Sigmoid colon (tissue), 7 donors: ENCODE measurements around the gene GCSAM. TPM values are rescaled to one million over a fixed set of nuclear protein-coding genes. Genes with fewer than 3 reads are reported as not detected.
A peak's percentile ranks its signal among the peaks of the same experiment; 100 is the strongest.

Experiments used
- DNase-seq: peaks from one replicate; pipeline ENCODE4 v3.0.0-alpha.2; 2019
- H3K27ac ChIP-seq, 4 donors: fragments of 200-600 bp; sonication (generic); one replicate each; pipeline ENCODE4 v1.5.1; 2016 to 2019; ENCODE audit warnings: mild to moderate bottlenecking in 1 of 4
- H3K27me3 ChIP-seq, 3 donors: fragments of 200-600 bp; sonication (generic); one replicate each; pipeline ENCODE4 v1.5.1; 2019; ENCODE audit warnings: mild to moderate bottlenecking in 1 of 3
- H3K36me3 ChIP-seq, 4 donors: fragments of 200-600 bp; sonication (generic); one replicate each; pipeline ENCODE4 v1.5.1; 2016 to 2019
- H3K4me1 ChIP-seq, 4 donors: fragments of 200-600 bp; sonication (generic); one replicate each; pipeline ENCODE4 v1.5.1; 2017 to 2019
- H3K4me3 ChIP-seq, 4 donors: fragments of 200-600 bp; sonication (generic); one replicate each; pipeline ENCODE4 v1.5.1; 2017 to 2019; ENCODE audit warnings: mild to moderate bottlenecking in 2 of 4, moderate library complexity in 1 of 4
- H3K9me3 ChIP-seq, 4 donors: fragments of 200-600 bp in 3 of 4; sonication (generic) in 3 of 4; one replicate each; pipeline versions ENCODE4 v1.5.1 to v1.6.1; 2013 to 2019
- EP300 ChIP-seq, 4 donors: sonication (generic); formaldehyde crosslinking; IDR thresholded peaks; one replicate each; pipeline ENCODE4 v1.6.1; 2017; ENCODE audit warnings: antibody characterized with exemption in 4 of 4
- POLR2A ChIP-seq, 2 donors: fragments of 450-650 bp; IDR thresholded peaks; one replicate each; pipeline ENCODE4 v1.6.1; 2016; ENCODE audit warnings: antibody characterized with exemption in 2 of 2, mild to moderate bottlenecking in 2 of 2, moderate library complexity in 2 of 2
- POLR2AphosphoS5 ChIP-seq, 4 donors: sonication (generic); formaldehyde crosslinking; IDR thresholded peaks; one replicate each; pipeline ENCODE4 v1.6.1; 2017; ENCODE audit warnings: antibody characterized with exemption in 4 of 4
- WGBS, 2 donors: extraction: QIAGEN DNeasy Blood & Tissue Kit; methylation state at CpG; one replicate each; pipeline ENCODE4 v1.1.7; 2013; 5-methylcytosine and 5-hydroxymethylcytosine counted together
- intact Hi-C: fragments of 100-400 bp; cut with DNase I; formaldehyde crosslinking; loops from one replicate; pipeline ENCODE4 v1.15.1; 2023
- polyA plus RNA-seq, 3 donors: library from polyadenylated mRNA; stranded (reverse); fragments of 200-250 nt; gene quantifications; one replicate each; pipeline ENCODE4 v1.2.3, GENCODE V29; 2013
- total RNA-seq, 4 donors: library from RNA; depleted of rRNA; stranded (reverse); fragments of >200 nt; gene quantifications; one replicate each; pipeline ENCODE4 v1.1.0, GENCODE V29; 2016
- TF ChIP-seq, protein P1 (sequence below), 4 experiments: fragments of 450-650 bp in 3 of 4; fragments of 200-600 bp in 1 of 4; IDR thresholded peaks; one replicate each; pipeline ENCODE4 v1.5.1; 2016 to 2019; ENCODE audit warnings: antibody characterized with exemption in 4 of 4, mild to moderate bottlenecking in 3 of 4, moderate library complexity in 2 of 4
- donor health status: healthy with polysubstance abuse.
- donor health status: Bipolar disorder and iron deficiency.
- donor health status: healthy.

The GCSAM gene
- total and polyA plus RNA-seq, 7 donors: 0.69 to 8.4 TPM; not detected in 5

DNA sequence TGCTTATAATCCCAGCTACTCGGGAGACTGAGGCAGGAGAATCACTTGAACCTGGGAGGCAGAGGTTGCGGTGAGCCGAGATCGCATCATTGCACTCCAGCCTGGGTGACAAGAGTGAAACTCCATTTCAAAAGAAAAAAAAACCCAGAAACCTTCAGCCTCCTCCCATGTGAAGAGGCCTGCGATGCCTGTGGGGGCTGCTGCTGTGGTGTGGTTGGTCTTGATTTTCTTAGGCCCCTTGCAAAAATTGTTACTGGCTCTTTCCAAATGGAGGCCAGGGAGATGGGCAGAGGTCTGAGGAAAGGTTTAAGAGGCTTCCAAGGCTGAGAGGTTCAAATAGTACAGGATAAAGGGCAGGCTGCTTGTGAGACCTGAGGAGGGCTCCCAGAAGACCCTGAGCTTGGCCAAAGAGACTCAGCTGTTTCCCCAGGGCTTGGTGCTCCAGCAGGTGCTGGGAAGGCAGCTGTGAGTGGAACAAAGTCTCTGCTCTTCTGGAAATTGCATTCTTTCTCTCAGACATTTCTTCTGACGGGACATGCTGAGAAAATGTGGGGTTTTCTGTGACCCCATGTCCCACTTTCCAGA lies 18.4 kb downstream of the GCSAM start:
- no peaks in the 10 kb centered on the region for H3K4me1 ChIP-seq
- no peaks in the 10 kb centered on the region for H3K27me3 ChIP-seq
- no peaks in the 10 kb centered on the region for H3K36me3 ChIP-seq
- no peak overlapping the region for H3K27ac ChIP-seq
- TF ChIP-seq POLR2AphosphoS5 (IDR thresholded peaks at IDR 0.05): no peak
- no peak for TF ChIP-seq EP300 (IDR thresholded peaks at IDR 0.05)
- TF ChIP-seq, protein P1, sequence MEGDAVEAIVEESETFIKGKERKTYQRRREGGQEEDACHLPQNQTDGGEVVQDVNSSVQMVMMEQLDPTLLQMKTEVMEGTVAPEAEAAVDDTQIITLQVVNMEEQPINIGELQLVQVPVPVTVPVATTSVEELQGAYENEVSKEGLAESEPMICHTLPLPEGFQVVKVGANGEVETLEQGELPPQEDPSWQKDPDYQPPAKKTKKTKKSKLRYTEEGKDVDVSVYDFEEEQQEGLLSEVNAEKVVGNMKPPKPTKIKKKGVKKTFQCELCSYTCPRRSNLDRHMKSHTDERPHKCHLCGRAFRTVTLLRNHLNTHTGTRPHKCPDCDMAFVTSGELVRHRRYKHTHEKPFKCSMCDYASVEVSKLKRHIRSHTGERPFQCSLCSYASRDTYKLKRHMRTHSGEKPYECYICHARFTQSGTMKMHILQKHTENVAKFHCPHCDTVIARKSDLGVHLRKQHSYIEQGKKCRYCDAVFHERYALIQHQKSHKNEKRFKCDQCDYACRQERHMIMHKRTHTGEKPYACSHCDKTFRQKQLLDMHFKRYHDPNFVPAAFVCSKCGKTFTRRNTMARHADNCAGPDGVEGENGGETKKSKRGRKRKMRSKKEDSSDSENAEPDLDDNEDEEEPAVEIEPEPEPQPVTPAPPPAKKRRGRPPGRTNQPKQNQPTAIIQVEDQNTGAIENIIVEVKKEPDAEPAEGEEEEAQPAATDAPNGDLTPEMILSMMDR (IDR thresholded peaks at IDR 0.05): no peak
- no peak for TF ChIP-seq POLR2A (IDR thresholded peaks at IDR 0.05)
- intact Hi-C loops: loop anchor here (10.0 kb wide), 1 partner anchor 410 kb away; no protein-coding TSS in a partner anchor
- DNase-seq: no peak
- 73 to 97% methylated on average over 6 of the region's 6 CpGs for WGBS, 2 donors
- no peak overlapping the region for H3K4me3 ChIP-seq
- H3K9me3 ChIP-seq: no peaks in the 10 kb centered on the region

DNA sequence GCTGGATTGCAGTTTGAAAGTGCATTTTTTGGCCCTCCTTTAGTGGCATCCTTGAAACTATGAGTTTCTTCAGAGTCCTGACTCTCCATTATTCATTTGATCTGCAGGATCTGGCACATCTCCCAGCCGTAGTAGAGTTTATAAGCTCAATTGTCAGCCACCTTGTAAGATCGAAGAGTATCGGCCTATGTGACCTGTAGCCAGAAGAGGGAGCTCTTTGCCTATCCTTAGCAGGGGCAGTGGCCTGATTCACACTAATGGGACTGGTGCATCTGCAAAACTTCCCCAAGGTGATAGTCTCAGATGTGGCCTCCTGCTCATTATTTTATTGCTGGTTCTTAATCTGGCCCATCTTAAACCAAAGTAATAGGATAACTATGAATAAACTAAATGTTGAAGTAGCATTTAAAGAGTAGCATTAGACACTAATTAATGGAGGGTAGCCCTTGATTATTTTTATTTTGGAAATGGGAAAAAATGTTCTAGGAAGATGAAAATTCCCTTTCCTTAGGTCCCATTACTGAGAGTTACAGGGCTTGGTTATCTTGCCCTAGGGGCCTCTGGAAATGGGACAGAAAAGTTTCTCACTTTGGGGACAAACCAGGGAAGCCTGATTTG lies 21.2 kb downstream of the GCSAM start:
- DNase-seq: no peak
- H3K9me3 ChIP-seq: no peaks in the 10 kb centered on the region
- H3K4me1 ChIP-seq: no peaks in the 10 kb centered on the region
- H3K27ac ChIP-seq: no peak overlapping the region
- TF ChIP-seq POLR2AphosphoS5 (IDR thresholded peaks at IDR 0.05) (no peak), POLR2A (IDR thresholded peaks at IDR 0.05) (no peak), EP300 (IDR thresholded peaks at IDR 0.05) (no peak)
- TF ChIP-seq, protein P1 (IDR thresholded peaks at IDR 0.05): peak in 3 of 4 experiments; percentile 19 to 49 (median 40)
- H3K36me3 ChIP-seq: no peaks in the 10 kb centered on the region
- H3K4me3 ChIP-seq: no peak overlapping the region
- 4 to 8% methylated on average over 3 of the region's 3 CpGs for WGBS, 2 donors
- intact Hi-C loops: loop anchor here (10.0 kb wide), 1 partner anchor 413 kb away; no protein-coding TSS in a partner anchor
- no peaks in the 10 kb centered on the region for H3K27me3 ChIP-seq

DNA sequence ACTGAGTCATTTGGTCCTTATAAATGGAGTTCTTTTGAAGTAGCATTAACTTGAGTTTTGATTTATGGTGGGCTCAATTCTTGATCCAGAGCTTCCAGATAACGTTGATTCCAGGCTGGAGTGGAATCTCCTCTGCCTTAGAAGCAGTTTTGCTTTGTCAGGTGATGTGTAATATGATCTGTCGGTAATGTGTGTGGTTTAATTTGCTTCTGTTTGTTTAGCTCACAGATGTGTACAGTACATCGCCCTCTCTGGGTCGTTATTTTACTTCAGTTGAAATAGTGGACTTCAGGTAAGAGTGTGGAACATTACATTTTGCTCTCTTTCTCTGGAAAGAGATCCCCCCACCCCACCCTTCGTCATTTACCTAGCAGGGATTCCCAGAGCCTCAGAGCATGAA lies 23.7 kb downstream of the GCSAM start:
- H3K36me3 ChIP-seq: no peaks in the 10 kb centered on the region
- H3K27me3 ChIP-seq: no peaks in the 10 kb centered on the region
- no peak overlapping the region for H3K27ac ChIP-seq
- no peak for DNase-seq
- intact Hi-C loops: no loop called here
- H3K4me3 ChIP-seq: no peak overlapping the region
- TF ChIP-seq EP300 (IDR thresholded peaks at IDR 0.05): no peak
- no peak for TF ChIP-seq POLR2AphosphoS5 (IDR thresholded peaks at IDR 0.05)
- TF ChIP-seq POLR2A (IDR thresholded peaks at IDR 0.05): no peak
- TF ChIP-seq, protein P1 (IDR thresholded peaks at IDR 0.05): no peak
- no peaks in the 10 kb centered on the region for H3K4me1 ChIP-seq
- 18 to 58% methylated on average over 5 of the region's 5 CpGs for WGBS, 2 donors
- H3K9me3 ChIP-seq: no peaks in the 10 kb centered on the region

DNA sequence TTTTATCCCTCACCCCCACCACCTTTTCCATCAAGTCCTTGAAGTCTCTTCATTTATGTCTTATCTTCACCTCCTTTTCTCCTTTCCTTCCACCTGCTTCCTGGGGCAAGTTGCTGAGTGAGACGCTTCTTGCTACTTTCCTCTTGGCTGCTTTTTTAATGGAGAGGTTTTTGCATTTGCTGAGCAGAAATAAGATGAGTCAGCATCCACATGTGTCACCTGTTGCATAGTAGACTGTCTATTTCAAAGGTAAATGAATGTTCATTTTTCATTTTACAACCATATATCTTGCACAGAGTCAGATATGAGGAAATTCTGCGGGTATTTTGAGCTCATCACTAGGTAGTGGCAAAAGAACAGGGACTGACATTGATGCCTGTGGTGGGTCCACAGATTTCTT lies 28.3 kb downstream of the GCSAM start:
- Histone ChIP-seq H3K4me3 (no peak overlapping the region), H3K27me3 (no peaks in the 10 kb centered on the region), H3K4me1 (no peaks in the 10 kb centered on the region), H3K27ac (no peak overlapping the region), H3K9me3 (no peaks in the 10 kb centered on the region), H3K36me3 (no peaks in the 10 kb centered on the region)
- TF ChIP-seq, protein P1 (IDR thresholded peaks at IDR 0.05): no peak
- TF ChIP-seq EP300 (IDR thresholded peaks at IDR 0.05): no peak
- WGBS, 2 donors: 89 to 93% methylated on average over 2 of the region's 2 CpGs
- intact Hi-C loops: no loop called here
- DNase-seq: no peak
